HG03457 (cell line): ENCODE data around the gene MADCAM1.
"Not testable (repeated sequence)": the region's sequence is repeated elsewhere in the genome, so short reads cannot be mapped to it uniquely, and the experiment has no call there.

ENCODE experiments used
- ATAC-seq: cut with Tn5 transposase; IDR thresholded peaks from one replicate; pipeline ENCODE4 v1.9.1; 2021; ENCODE audit warnings: moderate number of reproducible peaks; ENCODE audit not compliant: unreplicated experiment

MADCAM1 gene

DNA sequence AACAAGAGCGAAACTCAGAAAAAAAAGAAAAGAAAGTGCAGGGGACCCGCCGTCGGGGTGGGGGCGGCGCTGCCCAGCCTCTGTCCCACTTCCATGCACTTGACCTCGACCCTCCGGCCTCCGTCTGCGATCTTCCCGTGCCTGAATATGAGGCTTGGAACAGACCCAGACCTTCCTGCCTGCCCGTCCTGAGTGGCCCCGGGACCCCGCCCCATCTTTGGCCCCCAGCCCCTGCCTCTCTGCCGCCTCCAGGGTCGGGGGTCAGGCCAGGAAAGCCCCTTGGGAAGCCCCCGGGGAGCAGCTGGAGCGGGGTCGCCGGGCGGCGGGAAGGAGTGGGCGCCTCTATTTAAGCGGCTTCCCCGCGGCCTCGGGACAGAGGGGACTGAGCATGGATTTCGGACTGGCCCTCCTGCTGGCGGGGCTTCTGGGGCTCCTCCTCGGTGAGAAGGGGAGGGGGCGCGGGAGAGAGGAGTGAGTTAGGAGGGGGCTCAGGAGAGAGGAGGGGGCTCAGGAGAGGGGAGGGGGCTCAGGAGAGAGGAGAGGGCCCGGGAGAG, at the start of gene MADCAM1:
Gene MADCAM1 (plus strand): TSS at position 375 of the 554 bp plus-strand sequence. CDS start 14 bp downstream, at position 389.
- no peak for ATAC-seq

DNA sequence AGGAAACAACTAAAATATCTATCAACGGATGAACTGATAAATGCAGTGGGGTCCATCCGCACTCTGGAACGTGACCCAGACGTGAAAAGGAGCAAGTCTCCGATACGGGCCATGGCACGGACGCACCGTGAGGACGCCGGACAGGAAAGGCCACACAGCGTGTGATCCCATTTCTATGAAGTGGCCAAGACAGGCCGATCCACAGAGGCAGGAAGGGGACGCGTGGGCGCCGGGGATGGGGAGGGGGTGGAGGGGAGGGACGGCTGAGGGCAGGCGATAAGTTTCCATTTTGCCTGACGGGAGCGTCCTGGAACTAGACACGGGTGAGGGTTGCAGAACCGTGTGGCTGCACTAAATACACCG, 49.2 kb upstream of the MADCAM1 start:
- ATAC-seq: no peak

GRCh38 chr19:447816-448560, 48.3 kb upstream of the MADCAM1 start:
- no peak for ATAC-seq

DNA sequence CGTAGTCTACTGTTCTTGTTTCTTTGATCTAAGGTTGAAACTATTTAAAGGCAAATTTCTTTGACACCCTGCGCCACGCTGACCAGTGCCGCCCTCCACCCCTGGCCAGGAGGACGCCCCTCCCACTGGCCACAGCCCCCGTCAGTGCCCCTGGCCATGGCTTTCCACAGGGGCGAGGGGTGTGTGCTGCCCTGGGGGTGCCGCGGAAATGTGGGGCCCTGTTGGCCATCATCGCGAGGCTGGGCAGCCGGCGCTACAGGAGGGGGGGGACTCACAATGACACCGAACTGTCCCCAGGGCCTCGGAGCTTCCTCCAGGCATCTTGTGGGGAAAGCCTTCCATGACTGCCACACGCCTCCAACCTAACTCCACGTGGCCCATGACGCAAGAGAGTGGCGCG, 46.4 kb upstream of the MADCAM1 start:
- no peak for ATAC-seq

DNA sequence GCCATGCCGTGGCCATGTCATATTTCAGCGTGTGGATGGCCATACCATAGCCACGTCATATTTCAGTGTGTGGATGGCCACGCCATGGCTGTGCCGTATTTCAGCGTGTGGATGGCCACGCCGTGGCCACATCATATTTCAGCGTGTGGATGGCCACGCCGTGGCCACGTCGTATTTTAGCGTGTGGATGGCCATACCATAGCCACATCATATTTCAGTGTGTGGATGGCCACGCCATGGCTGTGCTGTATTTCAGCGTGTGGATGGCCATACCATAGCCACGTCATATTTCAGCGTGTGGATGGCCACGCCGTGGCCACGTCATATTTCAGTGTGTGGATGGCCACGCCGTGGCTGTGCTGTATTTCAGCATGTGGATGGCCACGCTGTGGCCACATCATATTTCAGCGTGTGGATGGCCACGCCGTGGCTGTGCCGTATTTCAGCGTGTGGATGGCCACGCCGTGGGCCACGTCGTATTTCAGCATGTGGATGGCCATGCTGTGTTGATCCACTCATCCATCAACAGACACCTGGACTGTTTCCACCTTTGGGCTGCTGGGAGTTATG, 45.3 kb upstream of the MADCAM1 start:
- ATAC-seq: not testable (repeated sequence)

GRCh38 chr19:452829-453228, 43.5 kb upstream of the MADCAM1 start:
- ATAC-seq: no peak

GRCh38 chr19:453606-454005, 42.7 kb upstream of the MADCAM1 start:
- ATAC-seq: no peak

DNA sequence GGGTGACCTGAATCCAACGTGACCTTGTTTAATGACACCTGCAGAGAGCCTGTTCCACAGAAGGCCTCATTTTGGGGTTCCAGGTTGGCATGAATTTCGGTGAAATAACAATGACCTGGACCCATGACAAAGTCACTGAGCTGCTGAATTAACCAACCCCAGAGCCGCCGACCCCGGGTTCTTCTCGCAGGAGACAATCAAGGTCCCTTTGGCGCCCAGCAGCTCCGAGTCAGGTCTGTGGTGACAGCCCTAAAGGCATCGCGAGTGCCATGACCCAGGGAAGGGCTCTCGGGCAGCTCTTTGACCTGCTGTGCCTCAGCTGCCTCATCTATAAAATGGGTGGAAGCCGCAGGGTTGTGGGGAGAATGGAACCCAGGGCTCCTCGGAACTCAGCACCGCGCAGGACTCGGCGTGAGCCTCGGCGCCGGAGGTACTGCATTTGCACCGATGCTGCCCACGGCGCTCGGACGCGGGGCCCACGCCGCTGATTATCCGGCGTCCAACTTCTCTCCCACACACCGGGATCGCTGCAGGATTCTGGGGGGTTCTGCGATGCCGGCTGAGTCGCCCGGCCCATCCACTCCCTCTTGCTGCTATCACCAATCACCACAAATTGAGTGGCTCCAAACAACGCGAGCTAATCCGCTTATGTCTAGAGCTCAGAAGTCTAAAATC, 41.1 kb upstream of the MADCAM1 start:
- ATAC-seq: no peak

DNA sequence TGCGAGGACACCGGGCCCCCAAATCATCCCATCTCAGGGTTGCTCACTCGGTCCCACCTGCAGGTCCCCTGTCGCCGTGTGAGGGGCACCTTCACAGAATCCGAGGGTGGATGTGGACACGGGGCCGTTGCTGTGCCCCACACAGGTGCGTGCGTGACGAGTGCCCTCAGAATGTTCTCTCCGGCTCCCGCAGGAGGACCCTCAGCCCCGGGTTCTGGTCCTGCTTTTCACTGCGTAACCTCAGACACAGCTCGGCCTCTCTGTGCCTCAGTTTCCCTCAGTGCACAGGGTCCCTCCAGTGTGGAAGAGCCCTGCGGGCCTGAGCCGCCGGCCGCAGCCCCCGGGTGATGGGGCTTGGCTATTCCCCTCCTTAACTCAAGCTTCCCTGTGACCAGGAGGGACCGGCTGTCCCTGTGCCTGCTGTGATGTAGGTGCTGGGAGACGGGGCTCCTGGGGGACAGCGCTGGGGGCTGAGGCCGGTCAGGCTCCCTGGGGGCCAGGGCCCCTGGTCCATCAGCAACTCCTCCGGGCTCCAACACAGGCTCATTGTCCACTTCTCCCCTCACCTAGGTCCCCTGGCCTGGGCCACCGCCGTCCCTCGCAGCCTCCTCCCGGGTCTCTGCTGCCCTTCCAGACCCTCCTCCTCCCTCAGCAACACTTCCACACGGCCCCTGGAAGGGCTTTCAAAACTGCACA, 40.3 kb upstream of the MADCAM1 start:
- no peak for ATAC-seq

DNA sequence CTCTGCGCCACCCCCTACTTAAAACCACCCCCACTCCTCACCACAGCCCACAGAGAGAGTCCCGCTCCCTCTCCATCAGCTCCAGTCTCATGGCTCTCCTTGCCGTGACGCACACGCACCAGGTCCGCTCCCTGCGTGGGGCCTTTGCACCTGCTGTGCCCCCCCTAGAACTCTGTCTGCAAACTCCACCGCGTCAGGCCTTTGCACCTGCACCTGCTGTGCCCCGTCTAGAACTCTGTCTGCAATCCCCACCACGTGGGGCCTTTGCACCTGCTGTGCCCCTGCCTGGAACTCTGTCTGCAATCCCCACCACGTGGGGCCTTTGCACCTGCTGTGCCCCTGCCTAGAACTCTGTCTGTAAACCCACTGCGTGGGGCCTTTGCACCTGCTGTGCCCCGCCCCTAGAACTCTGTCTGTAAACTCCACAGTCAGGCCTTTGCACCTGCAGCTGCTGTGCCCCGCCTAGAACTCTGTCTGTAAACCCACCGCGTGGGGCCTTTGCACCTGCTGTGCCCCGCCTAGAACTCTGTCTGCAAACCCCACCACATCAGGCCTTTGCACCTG, 39.7 kb upstream of the MADCAM1 start:
- ATAC-seq: no peak

GRCh38 chr19:457636-458035, 38.6 kb upstream of the MADCAM1 start:
- ATAC-seq: no peak

- no peak for ATAC-seq
Observed at GRCh38 chr19:458091-459042, 37.9 kb upstream of the MADCAM1 start.

- no peak for ATAC-seq
Observed at GRCh38 chr19:459724-460511, 36.4 kb upstream of the MADCAM1 start.

GRCh38 chr19:460877-461720, 35.2 kb upstream of the MADCAM1 start, which contains the start of gene SHC2:
Gene SHC2, minus strand, starts transcription at chr19:461033. Its CDS starts 37 bp downstream, at chr19:460996.
- ATAC-seq: no peak

- ATAC-seq: no peak
Observed at GRCh38 chr19:461721-462551, 34.4 kb upstream of the MADCAM1 start.

GRCh38 chr19:463483-464207, 32.6 kb upstream of the MADCAM1 start:
- no peak for ATAC-seq

DNA sequence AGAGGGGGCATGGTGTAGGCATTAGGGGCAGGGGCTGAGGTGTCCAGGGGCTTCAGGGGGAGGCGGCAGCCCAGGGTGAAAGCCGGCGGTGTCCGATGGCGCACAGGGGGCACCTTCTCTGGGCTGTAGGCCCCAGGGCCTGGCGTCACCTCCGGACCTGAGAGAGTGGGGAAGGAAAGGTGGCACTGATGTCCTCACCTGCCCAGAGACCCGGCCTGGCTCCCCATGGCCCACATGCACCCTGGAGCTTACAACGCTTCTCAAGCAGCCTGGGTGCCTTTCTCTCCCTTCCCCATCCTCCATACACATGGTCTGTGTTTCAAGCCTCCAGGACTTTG, 32.1 kb upstream of the MADCAM1 start:
- no peak for ATAC-seq
